Body of pancreas (tissue), 4 donors: ENCODE data around the gene PLEKHA6. TPM values are rescaled to one million over a fixed set of nuclear protein-coding genes. Genes with fewer than 3 reads are reported as not detected.

Source experiments
- ATAC-seq: fragments of 150-250 bp; one replicate; pipeline ENCODE4 v1.9.1; 2016
- DNase-seq, 4 donors: peaks; one replicate each; pipeline ENCODE4 v3.0.0-alpha.2; 2019
- H3K27ac ChIP-seq, 4 donors: fragments of 200-600 bp; sonication (generic); 1 replicate in 3 of 4; 2 replicates in 1 of 4; pipeline versions ENCODE4 v1.5.1 to v1.6.1; 2016 to 2019; ENCODE audit warnings: mild to moderate bottlenecking in 1 of 4, mixed read lengths in 1 of 4, moderate library complexity in 1 of 4
- H3K27me3 ChIP-seq, 2 donors: fragments of 200-600 bp; sonication (generic); one replicate each; pipeline ENCODE4 v1.6.0; 2016; ENCODE audit warnings: mild to moderate bottlenecking in 1 of 2
- H3K36me3 ChIP-seq, 2 donors: fragments of 200-600 bp; sonication (generic); replicated peaks in 1 of 2; 2 replicates each; pipeline ENCODE4 v1.5.1; 2016; ENCODE audit warnings: low read depth in 2 of 2; ENCODE audit not compliant: insufficient read depth in 1 of 2
- H3K4me1 ChIP-seq: fragments of 200-600 bp; sonication (generic); one replicate; pipeline ENCODE4 v1.6.0; 2016
- H3K4me3 ChIP-seq, 2 donors: fragments of 200-600 bp; sonication (generic); 1 replicate in 1 of 2; 2 replicates in 1 of 2; pipeline ENCODE4 v1.5.1; 2016 to 2019
- H3K9me3 ChIP-seq, 3 donors: fragments of 200-600 bp; sonication (generic); 1 replicate in 2 of 3; 2 replicates in 1 of 3; pipeline ENCODE4 v1.5.1; 2016
- POLR2A ChIP-seq, 3 donors: fragments of 450-650 bp; IDR thresholded peaks; one replicate each; pipeline ENCODE4 v1.6.1; 2016; ENCODE audit warnings: antibody characterized with exemption in 3 of 3, mild to moderate bottlenecking in 2 of 3
- WGBS, 2 donors: methylation state at CpG; one replicate each; pipeline ENCODE4 v1.1.5; 2017; 5-methylcytosine and 5-hydroxymethylcytosine counted together
- intact Hi-C: fragments of 100-400 bp; cut with DNase I; formaldehyde crosslinking; loops from one replicate; pipeline ENCODE4 v1.15.1; 2023
- total RNA-seq, 2 donors: library from RNA; depleted of rRNA; stranded (reverse); fragments of >200 nt; gene quantifications; one replicate each; pipeline ENCODE4 v1.1.0, GENCODE V29; 2016
- TF ChIP-seq, protein P1 (sequence below), 7 experiments: fragments of 450-650 bp in 4 of 7; fragments of 200-600 bp in 3 of 7; sonication (generic) in 3 of 7; IDR thresholded peaks; one replicate each; pipeline ENCODE4 v1.5.1; 2016 to 2019; ENCODE audit warnings: antibody characterized with exemption in 7 of 7

PLEKHA6 gene
- total RNA-seq, 2 donors from 2014 or later = 10.9 to 20.4 TPM

DNA sequence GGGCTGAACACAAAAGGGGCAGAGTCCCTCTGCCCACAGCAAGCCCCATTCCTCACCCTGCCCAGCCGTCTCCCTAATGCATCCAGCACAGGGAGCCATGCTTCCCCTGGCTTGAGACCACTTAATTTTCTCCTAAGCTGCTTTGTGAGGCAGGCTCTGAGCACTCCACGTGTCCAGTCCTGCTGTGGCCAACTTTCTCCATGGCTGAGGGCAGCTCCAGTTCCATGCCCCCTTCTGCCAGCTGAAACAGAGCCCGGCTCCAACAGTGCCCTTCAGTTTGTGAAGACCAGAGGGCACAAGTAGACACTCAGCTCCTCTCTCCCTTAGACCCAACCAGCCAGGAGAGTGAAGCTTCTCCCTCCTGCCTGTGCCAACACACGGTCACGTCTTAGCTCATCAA is 33.8 kb downstream of the PLEKHA6 start:
- WGBS, 2 donors = 84 to 93% methylated on average over 4 to 5 of the region's 5 CpGs
- ATAC-seq (no peak), DNase-seq (no peak)
- H3K27ac ChIP-seq = no peak overlapping the region
- H3K27me3 ChIP-seq = no peaks in the 10 kb centered on the region
- H3K36me3 ChIP-seq = no peaks in the 10 kb centered on the region
- no peak overlapping the region for H3K4me3 ChIP-seq
- no peaks in the 10 kb centered on the region for H3K9me3 ChIP-seq
- TF ChIP-seq, protein P1, sequence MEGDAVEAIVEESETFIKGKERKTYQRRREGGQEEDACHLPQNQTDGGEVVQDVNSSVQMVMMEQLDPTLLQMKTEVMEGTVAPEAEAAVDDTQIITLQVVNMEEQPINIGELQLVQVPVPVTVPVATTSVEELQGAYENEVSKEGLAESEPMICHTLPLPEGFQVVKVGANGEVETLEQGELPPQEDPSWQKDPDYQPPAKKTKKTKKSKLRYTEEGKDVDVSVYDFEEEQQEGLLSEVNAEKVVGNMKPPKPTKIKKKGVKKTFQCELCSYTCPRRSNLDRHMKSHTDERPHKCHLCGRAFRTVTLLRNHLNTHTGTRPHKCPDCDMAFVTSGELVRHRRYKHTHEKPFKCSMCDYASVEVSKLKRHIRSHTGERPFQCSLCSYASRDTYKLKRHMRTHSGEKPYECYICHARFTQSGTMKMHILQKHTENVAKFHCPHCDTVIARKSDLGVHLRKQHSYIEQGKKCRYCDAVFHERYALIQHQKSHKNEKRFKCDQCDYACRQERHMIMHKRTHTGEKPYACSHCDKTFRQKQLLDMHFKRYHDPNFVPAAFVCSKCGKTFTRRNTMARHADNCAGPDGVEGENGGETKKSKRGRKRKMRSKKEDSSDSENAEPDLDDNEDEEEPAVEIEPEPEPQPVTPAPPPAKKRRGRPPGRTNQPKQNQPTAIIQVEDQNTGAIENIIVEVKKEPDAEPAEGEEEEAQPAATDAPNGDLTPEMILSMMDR (IDR thresholded peaks at IDR 0.05) = no peak
- TF ChIP-seq POLR2A (IDR thresholded peaks at IDR 0.05) = no peak
- intact Hi-C loops = no loop called here
- no peaks in the 10 kb centered on the region for H3K4me1 ChIP-seq

DNA sequence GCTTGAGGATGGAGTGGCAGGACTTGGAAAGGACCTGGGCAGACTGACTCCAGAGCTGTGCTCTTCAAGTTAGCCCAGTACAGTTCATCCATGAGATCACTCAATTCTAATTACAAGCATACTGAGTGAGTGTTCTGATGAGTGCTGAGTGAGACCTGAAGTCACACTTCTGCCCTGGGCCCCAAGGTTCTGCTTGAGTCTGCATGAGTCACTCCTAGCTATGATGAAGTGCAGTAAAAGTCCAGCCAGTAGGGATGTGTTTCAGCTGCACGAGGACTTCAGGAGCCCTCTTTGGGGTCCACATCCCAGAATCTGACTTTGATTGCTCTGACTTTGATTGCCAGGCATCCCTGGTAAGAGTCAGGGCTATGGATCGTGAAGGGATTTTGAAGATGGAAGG is 35.8 kb downstream of the PLEKHA6 start:
- intact Hi-C loops = no loop called here
- H3K4me1 ChIP-seq = no peaks in the 10 kb centered on the region
- no peaks in the 10 kb centered on the region for H3K9me3 ChIP-seq
- no peak overlapping the region for H3K27ac ChIP-seq
- 29 to 41% methylated on average over 2 of the region's 2 CpGs for WGBS, 2 donors
- DNase-seq (no peak), ATAC-seq (no peak)
- H3K27me3 ChIP-seq = no peaks in the 10 kb centered on the region
- H3K4me3 ChIP-seq = no peak overlapping the region
- TF ChIP-seq, protein P1 (IDR thresholded peaks at IDR 0.05) = no peak
- no peak for TF ChIP-seq POLR2A (IDR thresholded peaks at IDR 0.05)
- H3K36me3 ChIP-seq = no peaks in the 10 kb centered on the region

DNA sequence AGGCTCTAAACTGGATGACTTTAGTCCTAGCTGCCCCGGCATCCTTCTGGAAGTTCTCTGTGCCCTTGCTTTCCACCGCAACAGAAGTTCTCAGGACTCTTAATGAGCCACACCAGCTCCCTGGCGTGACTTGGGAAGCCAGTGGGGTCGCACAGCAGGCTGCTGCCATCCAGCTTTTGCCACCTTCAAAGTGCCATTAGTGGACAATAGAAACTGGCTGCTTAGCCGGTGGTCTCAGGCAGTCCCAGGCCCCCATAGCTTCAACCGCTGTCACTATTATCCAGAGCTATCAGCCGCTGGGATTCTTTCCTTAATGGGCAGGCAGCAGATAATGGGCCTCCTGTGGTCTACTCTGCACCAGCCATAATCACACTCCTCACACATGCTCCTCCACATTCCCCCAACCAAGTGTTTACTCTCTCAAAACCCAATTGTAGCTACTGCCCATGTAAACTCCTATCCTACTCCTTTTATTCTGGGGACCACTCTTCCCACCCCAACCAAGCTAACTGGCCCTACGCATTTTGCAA is 37.3 kb downstream of the PLEKHA6 start:
- H3K27me3 ChIP-seq = no peaks in the 10 kb centered on the region
- 65 to 68% methylated on average over 6 to 8 of the region's 8 CpGs for WGBS, 2 donors
- no peak for DNase-seq
- intact Hi-C loops = no loop called here
- no peaks in the 10 kb centered on the region for H3K4me1 ChIP-seq
- no peaks in the 10 kb centered on the region for H3K9me3 ChIP-seq
- no peaks in the 10 kb centered on the region for H3K36me3 ChIP-seq
- TF ChIP-seq, protein P1 (IDR thresholded peaks at IDR 0.05) = no peak
- no peak for TF ChIP-seq POLR2A (IDR thresholded peaks at IDR 0.05)
- no peak overlapping the region for H3K27ac ChIP-seq
- H3K4me3 ChIP-seq = no peak overlapping the region
- no peak for ATAC-seq

DNA sequence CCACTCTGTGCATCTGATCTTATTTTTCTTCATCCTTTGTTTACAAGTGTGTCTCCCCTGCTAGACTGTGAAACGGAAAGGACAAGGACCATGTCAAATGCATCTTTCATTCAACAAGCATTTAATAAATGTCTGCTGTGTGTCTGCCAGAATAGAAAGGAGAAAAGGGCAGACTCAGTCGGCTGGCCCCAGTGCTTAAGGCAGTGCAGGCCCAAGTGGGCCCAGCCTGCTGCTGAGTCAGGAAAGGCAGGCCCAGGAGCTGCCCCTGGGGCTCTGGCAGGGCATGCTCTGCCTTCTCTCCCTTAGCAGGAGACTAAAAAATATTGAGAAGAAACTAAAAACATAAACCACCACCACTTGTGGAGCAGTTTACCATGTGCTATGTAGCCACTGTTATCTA is 38.1 kb downstream of the PLEKHA6 start:
- DNase-seq (no peak), ATAC-seq (no peak)
- Histone ChIP-seq H3K9me3 (no peaks in the 10 kb centered on the region), H3K27me3 (no peaks in the 10 kb centered on the region), H3K4me1 (no peaks in the 10 kb centered on the region), H3K4me3 (no peak overlapping the region), H3K36me3 (no peaks in the 10 kb centered on the region), H3K27ac (no peak overlapping the region)
- no peak for TF ChIP-seq POLR2A (IDR thresholded peaks at IDR 0.05)
- TF ChIP-seq, protein P1 (IDR thresholded peaks at IDR 0.05) = no peak
- WGBS, 2 donors = 68 to 76% methylated on average over 2 of the region's 2 CpGs
- intact Hi-C loops = no loop called here

DNA sequence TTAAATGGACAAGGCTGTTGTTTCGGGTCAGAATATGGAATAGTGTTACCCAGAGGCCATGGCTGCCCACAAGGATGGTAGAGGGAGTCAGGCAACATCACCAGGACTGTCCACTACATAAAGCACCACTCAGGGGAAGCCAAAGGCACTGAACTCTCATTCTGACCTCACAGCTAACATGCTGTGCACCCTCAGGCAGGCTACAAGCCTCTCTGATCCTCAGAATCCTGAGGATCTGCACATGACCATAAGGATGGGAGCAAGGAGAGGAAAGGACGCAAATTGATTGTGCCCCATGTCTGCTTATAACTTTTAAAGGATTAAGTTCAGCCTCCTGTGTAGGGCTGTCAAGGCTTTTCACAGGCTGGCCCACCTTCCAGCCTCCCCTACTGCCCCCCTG is 38.7 kb downstream of the PLEKHA6 start:
- Histone ChIP-seq H3K4me1 (no peaks in the 10 kb centered on the region), H3K27ac (no peak overlapping the region), H3K36me3 (no peaks in the 10 kb centered on the region), H3K4me3 (no peak overlapping the region), H3K27me3 (no peaks in the 10 kb centered on the region), H3K9me3 (no peaks in the 10 kb centered on the region)
- no peak for DNase-seq
- 96 to 97% methylated on average over 2 of the region's 2 CpGs for WGBS, 2 donors
- TF ChIP-seq, protein P1 (IDR thresholded peaks at IDR 0.05) = no peak
- ATAC-seq = no peak
- intact Hi-C loops = no loop called here
